ENCODE results near the gene TFEC. TPM values are rescaled to one million over a fixed set of nuclear protein-coding genes. Genes with fewer than 3 reads are reported as not detected.
"Not testable (repeated sequence)": the region's sequence is repeated elsewhere in the genome, so short reads cannot be mapped to it uniquely, and the experiment has no call there.

TFEC gene
- total and polyA plus RNA-seq, 7 experiments from 2014 or later, result 0.97 to 15.4 (median 1.7) TPM; not detected in 3

GRCh38 chr7:116047261-116047660 is 16.7 kb upstream of the TFEC start:
- ATAC-seq; H3K4me1 Mint-ChIP-seq; H3K36me3 ChIP-seq (ENCODE audit: control insufficient read depth in 2 of 3, insufficient read depth in 3 of 3, low read length in 3 of 3); H3K4me3 Mint-ChIP-seq; H3K36me3 Mint-ChIP-seq; CTCF ChIA-PET; H3K27ac Mint-ChIP-seq; H3K27me3 Mint-ChIP-seq; H3K4me1 ChIP-seq (ENCODE audit: control insufficient read depth in 2 of 2, insufficient read depth in 2 of 2, low read length in 2 of 2); H3K9me3 ChIP-seq (ENCODE audit: control insufficient read depth in 2 of 3, low read length in 3 of 3); DNase-seq; intact Hi-C loops (cut with micrococcal nuclease); POLR2A ChIA-PET; H3K27me3 ChIP-seq (ENCODE audit: control insufficient read depth in 2 of 2, insufficient read depth in 2 of 2, low read length in 2 of 2); H3K27ac ChIP-seq (ENCODE audit: low read depth, low read length); H3K4me3 ChIP-seq (ENCODE audit: low read length): not testable (repeated sequence)
- peaks cover 0 to 29% (median 7%) of the 10 kb centered on the region in 11 donors for H3K9me3 Mint-ChIP-seq

DNA sequence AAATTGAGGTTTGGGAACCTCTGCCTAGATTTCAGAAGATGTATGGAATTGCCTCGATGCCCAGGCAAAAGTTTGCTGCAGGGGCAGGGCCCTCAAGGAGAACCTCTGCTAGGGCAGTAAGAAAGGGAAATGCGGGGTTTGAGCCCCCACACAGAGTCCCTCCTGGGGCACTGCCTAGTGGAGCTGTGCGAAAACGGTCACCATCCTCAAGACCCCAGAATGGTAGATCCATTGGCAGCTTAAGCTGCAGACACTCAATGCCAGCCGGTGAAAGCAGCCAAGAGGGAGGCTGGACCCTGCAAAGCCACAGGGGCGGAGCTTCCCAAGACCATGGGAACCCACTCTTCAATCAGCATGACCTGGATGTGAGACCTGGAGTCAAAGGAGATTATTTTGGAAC is 15.0 kb upstream of the TFEC start:
- H3K36me3 Mint-ChIP-seq, result no peaks in the 10 kb centered on the region
- H3K9me3 ChIP-seq (ENCODE audit: control insufficient read depth in 2 of 3, low read length in 3 of 3), result no peaks in the 10 kb centered on the region
- DNase-seq, result no peak
- intact Hi-C loops (cut with micrococcal nuclease), result no loop called here
- no peak overlapping the region for H3K27ac ChIP-seq (ENCODE audit: low read depth, low read length)
- no peak for ATAC-seq
- H3K27me3 Mint-ChIP-seq, result peaks cover 0 to 7% (median 0%) of the 10 kb centered on the region in 5 donors
- H3K4me3 Mint-ChIP-seq, result no peak overlapping the region
- no peaks in the 10 kb centered on the region for H3K4me1 Mint-ChIP-seq
- ChIA-PET POLR2A (no interaction called here), CTCF (no interaction called here)
- H3K9me3 Mint-ChIP-seq, result peaks cover 0 to 24% (median 7%) of the 10 kb centered on the region in 11 donors
- no peaks in the 10 kb centered on the region for H3K36me3 ChIP-seq (ENCODE audit: control insufficient read depth in 2 of 3, insufficient read depth in 3 of 3, low read length in 3 of 3)
- H3K4me3 ChIP-seq (ENCODE audit: low read length), result no peak overlapping the region
- H3K27ac Mint-ChIP-seq, result no peak overlapping the region
- H3K27me3 ChIP-seq (ENCODE audit: control insufficient read depth in 2 of 2, insufficient read depth in 2 of 2, low read length in 2 of 2), result no peaks in the 10 kb centered on the region
- no peaks in the 10 kb centered on the region for H3K4me1 ChIP-seq (ENCODE audit: control insufficient read depth in 2 of 2, insufficient read depth in 2 of 2, low read length in 2 of 2)

DNA sequence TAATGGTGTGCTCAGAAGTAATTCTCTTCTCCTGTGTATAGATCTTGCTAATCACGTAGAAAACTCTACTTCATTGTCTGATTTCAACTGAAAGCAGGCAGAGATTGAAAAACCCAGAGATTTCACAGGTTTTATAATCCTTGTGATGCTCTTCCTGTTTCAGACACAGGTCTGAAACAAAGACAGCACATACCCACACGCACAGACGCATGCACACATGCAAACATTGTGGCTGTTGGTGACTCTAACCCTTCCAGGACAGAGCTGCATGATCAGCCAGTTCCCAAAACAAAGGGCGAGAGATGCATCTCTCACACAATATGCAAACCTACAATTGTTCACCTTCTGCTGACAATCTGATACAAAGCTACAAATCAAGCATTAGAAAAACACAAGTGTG is 11.1 kb upstream of the TFEC start:
- H3K4me1 Mint-ChIP-seq, result no peaks in the 10 kb centered on the region
- H3K27ac Mint-ChIP-seq, result no peak overlapping the region
- Histone ChIP-seq H3K4me1 (ENCODE audit: control insufficient read depth in 2 of 2, insufficient read depth in 2 of 2, low read length in 2 of 2) (no peaks in the 10 kb centered on the region), H3K4me3 (ENCODE audit: low read length) (no peak overlapping the region), H3K27me3 (ENCODE audit: control insufficient read depth in 2 of 2, insufficient read depth in 2 of 2, low read length in 2 of 2) (no peaks in the 10 kb centered on the region), H3K27ac (ENCODE audit: low read depth, low read length) (no peak overlapping the region), H3K36me3 (ENCODE audit: control insufficient read depth in 2 of 3, insufficient read depth in 3 of 3, low read length in 3 of 3) (no peaks in the 10 kb centered on the region), H3K9me3 (ENCODE audit: control insufficient read depth in 2 of 3, low read length in 3 of 3) (no peaks in the 10 kb centered on the region)
- no peak overlapping the region for H3K4me3 Mint-ChIP-seq
- ChIA-PET POLR2A (no interaction called here), CTCF (no interaction called here)
- no peaks in the 10 kb centered on the region for H3K36me3 Mint-ChIP-seq
- ATAC-seq (no peak), DNase-seq (no peak)
- peaks cover 0 to 13% (median 1%) of the 10 kb centered on the region in 11 donors for H3K9me3 Mint-ChIP-seq
- H3K27me3 Mint-ChIP-seq, result peaks cover 0 to 7% (median 0%) of the 10 kb centered on the region in 5 donors
- intact Hi-C loops (cut with micrococcal nuclease), result no loop called here

- ChIA-PET CTCF (no interaction called here), POLR2A (no interaction called here)
- no peaks in the 10 kb centered on the region for H3K4me1 Mint-ChIP-seq
- no peak overlapping the region for H3K27ac ChIP-seq (ENCODE audit: low read depth, low read length)
- ATAC-seq (no peak), DNase-seq (no peak)
- H3K9me3 Mint-ChIP-seq, result no peaks in the 10 kb centered on the region
- peaks cover 0 to under 1% (median 0%) of the 10 kb centered on the region in 5 donors for H3K27me3 Mint-ChIP-seq
- intact Hi-C loops (cut with micrococcal nuclease), result no loop called here
- H3K4me1 ChIP-seq (ENCODE audit: control insufficient read depth in 2 of 2, insufficient read depth in 2 of 2, low read length in 2 of 2), result no peaks in the 10 kb centered on the region
- no peaks in the 10 kb centered on the region for H3K36me3 ChIP-seq (ENCODE audit: control insufficient read depth in 2 of 3, insufficient read depth in 3 of 3, low read length in 3 of 3)
- H3K27me3 ChIP-seq (ENCODE audit: control insufficient read depth in 2 of 2, insufficient read depth in 2 of 2, low read length in 2 of 2), result no peaks in the 10 kb centered on the region
- H3K27ac Mint-ChIP-seq, result no peak overlapping the region
- no peak overlapping the region for H3K4me3 ChIP-seq (ENCODE audit: low read length)
- no peaks in the 10 kb centered on the region for H3K9me3 ChIP-seq (ENCODE audit: control insufficient read depth in 2 of 3, low read length in 3 of 3)
- H3K36me3 Mint-ChIP-seq, result no peaks in the 10 kb centered on the region
- H3K4me3 Mint-ChIP-seq, result no peak overlapping the region
These were observed 6.8 kb upstream of the TFEC start for GRCh38 chr7:116037401-116037800.

DNA sequence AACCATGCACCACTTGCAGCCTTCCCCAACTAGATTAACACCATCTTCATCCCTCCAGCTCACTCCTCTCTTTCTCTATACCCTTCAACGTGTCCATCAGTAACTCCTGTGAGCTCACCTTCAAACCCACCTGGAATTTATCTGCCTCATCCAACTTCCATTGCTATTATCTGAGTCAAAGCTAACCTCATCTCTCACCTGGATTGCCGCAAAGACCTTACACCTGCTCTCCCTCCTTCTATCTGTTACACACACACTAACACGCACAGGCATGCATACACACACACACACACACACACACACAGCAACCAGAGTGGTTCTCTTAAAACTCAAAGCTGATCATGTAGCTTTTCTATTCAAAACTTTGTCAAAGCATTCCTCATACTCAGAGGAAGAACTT is 3.8 kb upstream of the TFEC start:
- H3K36me3 Mint-ChIP-seq, result no peaks in the 10 kb centered on the region
- no peaks in the 10 kb centered on the region for H3K9me3 Mint-ChIP-seq
- Histone ChIP-seq H3K27me3 (ENCODE audit: control insufficient read depth in 2 of 2, insufficient read depth in 2 of 2, low read length in 2 of 2) (no peaks in the 10 kb centered on the region), H3K36me3 (ENCODE audit: control insufficient read depth in 2 of 3, insufficient read depth in 3 of 3, low read length in 3 of 3) (no peaks in the 10 kb centered on the region), H3K4me1 (ENCODE audit: control insufficient read depth in 2 of 2, insufficient read depth in 2 of 2, low read length in 2 of 2) (no peaks in the 10 kb centered on the region), H3K9me3 (ENCODE audit: control insufficient read depth in 2 of 3, low read length in 3 of 3) (no peaks in the 10 kb centered on the region), H3K27ac (ENCODE audit: low read depth, low read length) (no peak overlapping the region), H3K4me3 (ENCODE audit: low read length) (no peak overlapping the region)
- intact Hi-C loops (cut with micrococcal nuclease), result no loop called here
- peaks cover 5 to 7% (median 5%) of the 10 kb centered on the region in 5 donors for H3K27me3 Mint-ChIP-seq
- H3K27ac Mint-ChIP-seq, result no peak overlapping the region
- H3K4me3 Mint-ChIP-seq, result no peak overlapping the region
- no peak for ATAC-seq
- ChIA-PET CTCF (interaction anchor here (0.5 kb wide), 1 partner anchor 728 kb away, joined by 3 read pairs; no protein-coding TSS in a partner anchor), POLR2A (no interaction called here)
- H3K4me1 Mint-ChIP-seq, result no peaks in the 10 kb centered on the region
- no peak for DNase-seq

GRCh38 chr7:116032886-116033285 is 2.3 kb upstream of the TFEC start:
- Mint-ChIP-seq H3K36me3 (no peaks in the 10 kb centered on the region), H3K4me3 (no peak overlapping the region), H3K4me1 (no peaks in the 10 kb centered on the region), H3K27ac (no peak overlapping the region), H3K9me3 (no peaks in the 10 kb centered on the region), H3K27me3 (peaks cover 5 to 16% (median 10%) of the 10 kb centered on the region in 5 donors)
- Histone ChIP-seq H3K27ac (ENCODE audit: low read depth, low read length) (no peak overlapping the region), H3K27me3 (ENCODE audit: control insufficient read depth in 2 of 2, insufficient read depth in 2 of 2, low read length in 2 of 2) (no peaks in the 10 kb centered on the region), H3K4me1 (ENCODE audit: control insufficient read depth in 2 of 2, insufficient read depth in 2 of 2, low read length in 2 of 2) (no peaks in the 10 kb centered on the region), H3K4me3 (ENCODE audit: low read length) (no peak overlapping the region), H3K36me3 (ENCODE audit: control insufficient read depth in 2 of 3, insufficient read depth in 3 of 3, low read length in 3 of 3) (no peaks in the 10 kb centered on the region), H3K9me3 (ENCODE audit: control insufficient read depth in 2 of 3, low read length in 3 of 3) (no peaks in the 10 kb centered on the region)
- ChIA-PET CTCF (no interaction called here), POLR2A (no interaction called here)
- ATAC-seq (no peak), DNase-seq (no peak)
- intact Hi-C loops (cut with micrococcal nuclease), result no loop called here

GRCh38 chr7:116028787-116029186 is 1.8 kb downstream of the TFEC start:
- intact Hi-C loops (cut with micrococcal nuclease), result no loop called here
- Mint-ChIP-seq H3K36me3 (no peaks in the 10 kb centered on the region), H3K27me3 (peaks cover 5 to 27% (median 10%) of the 10 kb centered on the region in 5 donors), H3K4me1 (no peaks in the 10 kb centered on the region), H3K27ac (no peak overlapping the region), H3K4me3 (no peak overlapping the region), H3K9me3 (peaks cover 0 to 8% (median 0%) of the 10 kb centered on the region in 11 donors)
- ChIA-PET POLR2A (no interaction called here), CTCF (no interaction called here)
- Histone ChIP-seq H3K9me3 (ENCODE audit: control insufficient read depth in 2 of 3, low read length in 3 of 3) (no peaks in the 10 kb centered on the region), H3K4me1 (ENCODE audit: control insufficient read depth in 2 of 2, insufficient read depth in 2 of 2, low read length in 2 of 2) (no peaks in the 10 kb centered on the region), H3K36me3 (ENCODE audit: control insufficient read depth in 2 of 3, insufficient read depth in 3 of 3, low read length in 3 of 3) (no peaks in the 10 kb centered on the region), H3K27ac (ENCODE audit: low read depth, low read length) (no peak overlapping the region), H3K27me3 (ENCODE audit: control insufficient read depth in 2 of 2, insufficient read depth in 2 of 2, low read length in 2 of 2) (no peaks in the 10 kb centered on the region), H3K4me3 (ENCODE audit: low read length) (no peak overlapping the region)
- ATAC-seq (no peak), DNase-seq (no peak)

Measured in naive thymus-derived CD4-positive, alpha-beta T cell (primary cell).